GM12875 (cell line): Measurements from ENCODE around the gene NECTIN1.

ENCODE experiments used
- H3K4me3 ChIP-seq: one replicate; pipeline ENCODE4 v1.5.1; 2011; ENCODE audit warnings: low read depth, low read length, control low read depth
- TF ChIP-seq, protein P1 (sequence below): IDR thresholded peaks from 2 replicates; pipeline ENCODE4 v1.5.1; 2011; ENCODE audit warnings: low read depth, mild to moderate bottlenecking, control low read depth, inconsistent platforms, low read length, moderate library complexity, borderline replicate concordance; ENCODE audit not compliant: insufficient read depth

NECTIN1 gene

GRCh38 chr11:119589001-119589400, 140.0 kb downstream of the NECTIN1 start:
- TF ChIP-seq, protein P1, sequence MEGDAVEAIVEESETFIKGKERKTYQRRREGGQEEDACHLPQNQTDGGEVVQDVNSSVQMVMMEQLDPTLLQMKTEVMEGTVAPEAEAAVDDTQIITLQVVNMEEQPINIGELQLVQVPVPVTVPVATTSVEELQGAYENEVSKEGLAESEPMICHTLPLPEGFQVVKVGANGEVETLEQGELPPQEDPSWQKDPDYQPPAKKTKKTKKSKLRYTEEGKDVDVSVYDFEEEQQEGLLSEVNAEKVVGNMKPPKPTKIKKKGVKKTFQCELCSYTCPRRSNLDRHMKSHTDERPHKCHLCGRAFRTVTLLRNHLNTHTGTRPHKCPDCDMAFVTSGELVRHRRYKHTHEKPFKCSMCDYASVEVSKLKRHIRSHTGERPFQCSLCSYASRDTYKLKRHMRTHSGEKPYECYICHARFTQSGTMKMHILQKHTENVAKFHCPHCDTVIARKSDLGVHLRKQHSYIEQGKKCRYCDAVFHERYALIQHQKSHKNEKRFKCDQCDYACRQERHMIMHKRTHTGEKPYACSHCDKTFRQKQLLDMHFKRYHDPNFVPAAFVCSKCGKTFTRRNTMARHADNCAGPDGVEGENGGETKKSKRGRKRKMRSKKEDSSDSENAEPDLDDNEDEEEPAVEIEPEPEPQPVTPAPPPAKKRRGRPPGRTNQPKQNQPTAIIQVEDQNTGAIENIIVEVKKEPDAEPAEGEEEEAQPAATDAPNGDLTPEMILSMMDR: no peak

More at GRCh38 chr11:119589001-119589400, 140.0 kb downstream of the NECTIN1 start:
- H3K4me3 ChIP-seq: no peak overlapping the region
